ENCODE results near the gene RBM24. TPM values are rescaled to one million over a fixed set of nuclear protein-coding genes. Genes with fewer than 3 reads are reported as not detected.

Gene RBM24
- total RNA-seq, 1 experiment from 2014 or later = 0.48 TPM

GRCh38 chr6:17299222-17299621, 18.1 kb downstream of the RBM24 start:
- Mint-ChIP-seq H3K9me3 (peaks cover 4 to 9% of the 10 kb centered on the region in 2 experiments; a peak in 2 of 5 replicates), H3K36me3 (ENCODE audit: insufficient read depth in 1 of 3, low read depth in 3 of 3) (peaks cover 0 to 4% (median 0%) of the 10 kb centered on the region in 3 experiments; a peak in 1 of 7 replicates), H3K27ac (no peak overlapping the region), H3K27me3 (ENCODE audit: low read depth) (peaks cover 11% of the 10 kb centered on the region), H3K4me1 (peaks cover 0 to 6% of the 10 kb centered on the region in 2 experiments; a peak in 2 of 4 replicates), H3K4me3 (no peak overlapping the region)
- no peak overlapping the region for H2BK120ac ChIP-seq (ENCODE audit: low read depth, low read length, poor library complexity, severe bottlenecking)
- no peak overlapping the region for H3K18ac ChIP-seq (ENCODE audit: insufficient read length, low read depth, low read length)
- H4K8ac ChIP-seq (replicated peaks; ENCODE audit: insufficient read length, low read depth, low read length) = no peak overlapping the region
- no peak overlapping the region for H3T11ph ChIP-seq (ENCODE audit: low read length)
- no peak overlapping the region for H2BK20ac ChIP-seq (ENCODE audit: low read depth, low read length, poor library complexity, severe bottlenecking)
- TF ChIP-seq CTCF (conservative IDR thresholded peaks at IDR 0.05) = no peak
- H3K56ac ChIP-seq (ENCODE audit: insufficient read length, low read depth, low read length) = no peak overlapping the region
- no peak overlapping the region for H3K27ac ChIP-seq (ENCODE audit: insufficient read length, low read depth, low read length)
- H2AK5ac ChIP-seq (ENCODE audit: insufficient read length, low read length) = no peak overlapping the region
- no peaks in the 10 kb centered on the region for H3K4me1 ChIP-seq (ENCODE audit: insufficient read depth, low read length)
- no peaks in the 10 kb centered on the region for H3K79me1 ChIP-seq (ENCODE audit: insufficient read depth, low read depth, low read length, poor library complexity, severe bottlenecking)
- no peaks in the 10 kb centered on the region for H3K9me3 ChIP-seq (ENCODE audit: control insufficient read depth, low read depth, low read length)
- no peak overlapping the region for H2BK15ac ChIP-seq (ENCODE audit: low read depth, low read length)
- H3K4ac ChIP-seq (ENCODE audit: low read depth, low read length) = no peak overlapping the region
- H2BK12ac ChIP-seq (ENCODE audit: insufficient read length, low read depth, low read length) = no peak overlapping the region
- H3K27me3 ChIP-seq (ENCODE audit: insufficient read depth, low read length) = no peaks in the 10 kb centered on the region
- no peak for DNase-seq
- H3K4me2 ChIP-seq (ENCODE audit: insufficient read depth, insufficient read length, low read length) = no peak overlapping the region
- no peaks in the 10 kb centered on the region for H3K79me2 ChIP-seq (ENCODE audit: insufficient read depth, low read length)
- no CpG with 5 or more reads among the region's 2 CpGs for WGBS (ENCODE audit: extremely low coverage, insufficient read length, low lambda C conversion rate)
- H2BK5ac ChIP-seq (ENCODE audit: insufficient read length, low read length) = no peak overlapping the region
- H3K9ac ChIP-seq (ENCODE audit: extremely low read depth, insufficient read length, low read length) = no peak overlapping the region
- H4K5ac ChIP-seq (ENCODE audit: insufficient read length, low read depth, low read length) = no peak overlapping the region
- H3K23me2 ChIP-seq (ENCODE audit: insufficient read length, low read depth, low read length, poor library complexity, severe bottlenecking) = no peaks in the 10 kb centered on the region
- no peaks in the 10 kb centered on the region for H4K20me1 ChIP-seq (ENCODE audit: control insufficient read depth, insufficient read depth, insufficient read length)
- H3K14ac ChIP-seq (ENCODE audit: insufficient read depth, low read length) = no peak overlapping the region
- no peak overlapping the region for H3K23ac ChIP-seq (ENCODE audit: insufficient read length, low read depth, low read length)
- no peak overlapping the region for H4K91ac ChIP-seq (ENCODE audit: insufficient read length, low read depth, low read length)
- no peak overlapping the region for H2AFZ ChIP-seq (ENCODE audit: low read length)
